Measurements from ENCODE around the gene TBX21. TPM values are rescaled to one million over a fixed set of nuclear protein-coding genes. Genes with fewer than 3 reads are reported as not detected.
A peak's percentile ranks its signal among the peaks of the same experiment; 100 is the strongest.
"Not testable (repeated sequence)": the region's sequence is repeated elsewhere in the genome, so short reads cannot be mapped to it uniquely, and the experiment has no call there.

TBX21 gene
- total RNA-seq, 2 experiments from 2014 or later, result 58.3 to 61.1 TPM

- not testable (repeated sequence) for H3K27me3 Mint-ChIP-seq, H3K27ac Mint-ChIP-seq, H3K9me3 Mint-ChIP-seq, H3K4me3 Mint-ChIP-seq
- ChIA-PET POLR2A (interaction anchor here (1.9 to 19.8 kb wide), 2 partner anchors 42 to 90 kb away, joined by 6 to 463 read pairs; partner anchors contain the start of genes KPNB1 and TBKBP1), CTCF (interaction anchor here (1.0 to 11.0 kb wide), 3 partner anchors 41 to 75 kb away, joined by 3 to 116 read pairs (median 4); no protein-coding TSS in a partner anchor)
- Mint-ChIP-seq H3K36me3 (ENCODE audit: low read depth) (peaks cover 66% of the 10 kb centered on the region), H3K4me1 (peaks cover 70% of the 10 kb centered on the region)
- DNase-seq, result peak; percentile 12
These were observed 6.9 kb downstream of the TBX21 start for GRCh38 chr17:47739945-47740344.

GRCh38 chr17:47741109-47741792, 8.2 kb downstream of the TBX21 start:
- POLR2A ChIA-PET, result interaction anchor here (0.7 to 19.8 kb wide), 7 partner anchors 8 to 154 kb away, joined by 3 to 463 read pairs (median 4); partner anchors contain the start of genes KPNB1, TBKBP1 and TBX21

GRCh38 chr17:47741793-47742145, 8.7 kb downstream of the TBX21 start:
- H3K27ac Mint-ChIP-seq, result peak overlapping the region; percentile 85
- peaks cover 61% of the 10 kb centered on the region for H3K36me3 Mint-ChIP-seq (ENCODE audit: low read depth)
- DNase-seq, result no peak
- POLR2A ChIA-PET, result interaction anchor here (0.7 to 19.8 kb wide), 7 partner anchors 9 to 154 kb away, joined by 3 to 463 read pairs (median 4); partner anchors contain the start of genes KPNB1, TBKBP1 and TBX21
- CTCF ChIA-PET, result interaction anchor here (0.7 to 11.0 kb wide), 9 partner anchors 8 to 93 kb away, joined by 3 to 116 read pairs (median 4); partner anchors contain the start of genes LRRC46, MRPL10 and TBX21
- peaks cover 58% of the 10 kb centered on the region for H3K4me1 Mint-ChIP-seq
- no peaks in the 10 kb centered on the region for H3K27me3 Mint-ChIP-seq
- H3K9me3 Mint-ChIP-seq, result no peaks in the 10 kb centered on the region
- H3K4me3 Mint-ChIP-seq, result peak overlapping the region; percentile 64

More at GRCh38 chr17:47741109-47741792, 8.2 kb downstream of the TBX21 start:
- Mint-ChIP-seq H3K27me3 (no peaks in the 10 kb centered on the region), H3K27ac (peak overlapping the region; percentile 85), H3K9me3 (no peaks in the 10 kb centered on the region), H3K4me3 (peak overlapping the region; percentile 64), H3K36me3 (ENCODE audit: low read depth) (peaks cover 66% of the 10 kb centered on the region), H3K4me1 (peaks cover 63% of the 10 kb centered on the region)
- CTCF ChIA-PET, result interaction anchor here (1.0 to 11.0 kb wide), 8 partner anchors 9 to 92 kb away, joined by 3 to 116 read pairs (median 4); partner anchors contain the start of gene TBX21
- DNase-seq, result peak; percentile 52

GRCh38 chr17:47742319-47743181, 9.5 kb downstream of the TBX21 start:
- H3K27me3 Mint-ChIP-seq, result no peaks in the 10 kb centered on the region
- ChIA-PET POLR2A (interaction anchor here (0.7 to 19.8 kb wide), 5 partner anchors 8 to 153 kb away, joined by 3 to 463 read pairs (median 4); partner anchors contain the start of genes TBKBP1 and TBX21), CTCF (interaction anchor here (0.7 to 11.0 kb wide), 8 partner anchors 10 to 93 kb away, joined by 3 to 116 read pairs (median 4); partner anchors contain the start of genes LRRC46, MRPL10 and TBX21)
- no peaks in the 10 kb centered on the region for H3K9me3 Mint-ChIP-seq
- H3K4me1 Mint-ChIP-seq, result peaks cover 51% of the 10 kb centered on the region
- H3K27ac Mint-ChIP-seq, result peak overlapping the region; percentile 85
- H3K4me3 Mint-ChIP-seq, result no peak overlapping the region
- peak; percentile 36 for DNase-seq
- peaks cover 62% of the 10 kb centered on the region for H3K36me3 Mint-ChIP-seq (ENCODE audit: low read depth)

GRCh38 chr17:47744168-47745036, 11.4 kb downstream of the TBX21 start:
- ChIA-PET CTCF (interaction anchor here (3.2 to 11.0 kb wide), 2 partner anchors 12 to 46 kb away, joined by 11 to 116 read pairs; partner anchors contain the start of gene TBX21), POLR2A (interaction anchor here (0.9 to 3.2 kb wide), 2 partner anchors 10 to 11 kb away, joined by 4 to 19 read pairs; partner anchors contain the start of gene TBX21)
- peaks cover 60% of the 10 kb centered on the region for H3K36me3 Mint-ChIP-seq (ENCODE audit: low read depth)
- H3K27me3 Mint-ChIP-seq, result no peaks in the 10 kb centered on the region
- no peak overlapping the region for H3K4me3 Mint-ChIP-seq
- no peak for DNase-seq
- no peaks in the 10 kb centered on the region for H3K9me3 Mint-ChIP-seq
- H3K27ac Mint-ChIP-seq, result no peak overlapping the region
- H3K4me1 Mint-ChIP-seq, result peaks cover 42% of the 10 kb centered on the region

- Mint-ChIP-seq H3K36me3 (ENCODE audit: low read depth) (peaks cover 58% of the 10 kb centered on the region), H3K9me3 (no peaks in the 10 kb centered on the region), H3K27me3 (no peaks in the 10 kb centered on the region), H3K27ac (no peak overlapping the region), H3K4me1 (peaks cover 41% of the 10 kb centered on the region), H3K4me3 (no peak overlapping the region)
- ChIA-PET POLR2A (interaction anchor here (0.9 kb wide), 1 partner anchor 11 kb away, joined by 4 read pairs; no protein-coding TSS in a partner anchor), CTCF (no interaction called here)
- DNase-seq, result no peak
These were observed 12.0 kb downstream of the TBX21 start for GRCh38 chr17:47745037-47745380.

- POLR2A ChIA-PET, result interaction anchor here (1.6 kb wide), 1 partner anchor 18 kb away, joined by 4 read pairs; the partner anchor contains the start of gene TBX21
- Mint-ChIP-seq H3K9me3 (peaks cover 3% of the 10 kb centered on the region), H3K36me3 (ENCODE audit: low read depth) (peaks cover 15% of the 10 kb centered on the region), H3K4me1 (peaks cover 2% of the 10 kb centered on the region), H3K27me3 (no peaks in the 10 kb centered on the region), H3K27ac (no peak overlapping the region), H3K4me3 (no peak overlapping the region)
- DNase-seq, result no peak
- CTCF ChIA-PET, result no interaction called here
These were observed 18.4 kb downstream of the TBX21 start for GRCh38 chr17:47751471-47751870.

GRCh38 chr17:47757386-47757785, 24.4 kb downstream of the TBX21 start:
- Mint-ChIP-seq H3K27me3 (peaks cover 23% of the 10 kb centered on the region), H3K9me3 (peaks cover 10% of the 10 kb centered on the region), H3K4me1 (no peaks in the 10 kb centered on the region), H3K27ac (no peak overlapping the region), H3K4me3 (no peak overlapping the region), H3K36me3 (ENCODE audit: low read depth) (peaks cover 7% of the 10 kb centered on the region)
- ChIA-PET POLR2A (no interaction called here), CTCF (no interaction called here)
- no peak for DNase-seq

GRCh38 chr17:47760409-47761140, 27.5 kb downstream of the TBX21 start:
- ChIA-PET POLR2A (no interaction called here), CTCF (interaction anchor here (0.7 to 1.1 kb wide), 3 partner anchors 13 to 131 kb away, joined by 3 to 4 read pairs (median 3); no protein-coding TSS in a partner anchor)
- Mint-ChIP-seq H3K27me3 (peaks cover 23% of the 10 kb centered on the region), H3K9me3 (peaks cover 14% of the 10 kb centered on the region), H3K27ac (no peak overlapping the region), H3K36me3 (ENCODE audit: low read depth) (peaks cover 7% of the 10 kb centered on the region), H3K4me1 (peaks cover 16% of the 10 kb centered on the region), H3K4me3 (no peak overlapping the region)
- no peak for DNase-seq

- no peak overlapping the region for H3K27ac Mint-ChIP-seq
- H3K4me3 Mint-ChIP-seq, result no peak overlapping the region
- peaks cover 9% of the 10 kb centered on the region for H3K9me3 Mint-ChIP-seq
- peaks cover 2% of the 10 kb centered on the region for H3K36me3 Mint-ChIP-seq (ENCODE audit: low read depth)
- no peak for DNase-seq
- CTCF ChIA-PET, result interaction anchor here (1.5 to 1.7 kb wide), 2 partner anchors 30 to 64 kb away, joined by 5 to 8 read pairs; partner anchors contain the start of gene TBX21
- POLR2A ChIA-PET, result interaction anchor here (2.1 kb wide), 1 partner anchor 30 kb away, joined by 6 read pairs; the partner anchor contains the start of gene TBX21
- H3K27me3 Mint-ChIP-seq, result peaks cover 23% of the 10 kb centered on the region
- peaks cover 16% of the 10 kb centered on the region for H3K4me1 Mint-ChIP-seq
These were observed 29.7 kb downstream of the TBX21 start for GRCh38 chr17:47762728-47763127.

- DNase-seq, result no peak
- H3K9me3 Mint-ChIP-seq, result peaks cover 9% of the 10 kb centered on the region
- no peak overlapping the region for H3K4me3 Mint-ChIP-seq
- peaks cover 16% of the 10 kb centered on the region for H3K4me1 Mint-ChIP-seq
- H3K27me3 Mint-ChIP-seq, result peaks cover 17% of the 10 kb centered on the region
- peaks cover 2% of the 10 kb centered on the region for H3K36me3 Mint-ChIP-seq (ENCODE audit: low read depth)
- POLR2A ChIA-PET, result interaction anchor here (0.6 to 2.1 kb wide), 2 partner anchors 31 to 68 kb away, joined by 3 to 6 read pairs; partner anchors contain the start of genes LRRC46, MRPL10 and TBX21
- H3K27ac Mint-ChIP-seq, result no peak overlapping the region
- CTCF ChIA-PET, result interaction anchor here (1.5 kb wide), 1 partner anchor 31 kb away, joined by 8 read pairs; the partner anchor contains the start of gene TBX21
These were observed 31.0 kb downstream of the TBX21 start for GRCh38 chr17:47763913-47764582.

All from activated CD4-positive, alpha-beta memory T cell treated with anti-CD3 and anti-CD28 coated beads, Interleukin-2, amount 10 ng/mL, durations not matched to agents 7 days and 5 days (primary cell).